Activated T-helper 17 cell treated with anti-CD3 and anti-CD28 coated beads, Interleukin-2, amount 50 U/mL, for 72 hours (primary cell): ENCODE data around the gene SNTG2. TPM values are rescaled to one million over a fixed set of nuclear protein-coding genes. Genes with fewer than 3 reads are reported as not detected.

Experiments
- ATAC-seq: fragments of 150-1000 bp; cut with Tn5 transposase; replicated peaks from 2 replicates; pipeline ENCODE4 v1.10.0; 2021; ENCODE audit warnings: mild to moderate bottlenecking, moderate library complexity
- H3K27ac Mint-ChIP-seq: one replicate; pipeline ENCODE4 v1.8.0; 2022; ENCODE audit warnings: mixed read lengths
- H3K27me3 Mint-ChIP-seq: one replicate; pipeline ENCODE4 v1.8.0; 2022; ENCODE audit warnings: mixed read lengths
- H3K36me3 Mint-ChIP-seq: one replicate; pipeline ENCODE4 v1.8.0; 2022; ENCODE audit warnings: low read depth, mild to moderate bottlenecking, mixed read lengths
- H3K4me1 Mint-ChIP-seq: one replicate; pipeline ENCODE4 v1.8.0; 2022; ENCODE audit warnings: mixed read lengths
- H3K4me3 Mint-ChIP-seq: one replicate; pipeline ENCODE4 v1.8.0; 2022; ENCODE audit warnings: mild to moderate bottlenecking, mixed read lengths
- H3K9me3 Mint-ChIP-seq: one replicate; pipeline ENCODE4 v1.8.0; 2022; ENCODE audit warnings: mixed read lengths
- total RNA-seq, 2 donors: library from RNA; stranded (reverse); gene quantifications; one replicate each; pipeline ENCODE4 v1.2.3, GENCODE V29; 2022

The SNTG2 gene
- total RNA-seq, 2 donors from 2014 or later: 0.17 to 0.50 TPM

DNA sequence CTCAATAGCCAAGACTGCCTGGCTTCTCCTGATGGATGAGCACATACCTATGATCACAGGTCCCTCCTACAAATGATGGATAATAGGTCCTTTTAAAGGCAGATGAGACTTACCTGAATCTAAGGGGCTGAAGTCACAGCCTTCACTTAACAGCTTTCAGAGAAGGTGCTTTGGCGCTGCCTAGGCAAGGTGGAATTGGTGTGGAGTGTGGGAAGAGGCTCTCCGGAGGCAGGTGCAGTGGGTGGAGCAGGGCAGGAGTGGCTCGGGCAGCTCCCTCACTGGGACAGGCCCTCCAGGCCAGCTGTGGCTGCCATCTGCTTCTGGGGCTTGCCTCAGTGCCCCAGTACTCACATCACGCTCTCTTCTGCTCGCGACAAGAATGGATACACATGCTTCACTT lies 363.6 kb downstream of the SNTG2 start:
- Mint-ChIP-seq H3K4me3 (no peak overlapping the region), H3K4me1 (no peaks in the 10 kb centered on the region), H3K27ac (no peak overlapping the region), H3K27me3 (peaks cover 3% of the 10 kb centered on the region), H3K36me3 (no peaks in the 10 kb centered on the region), H3K9me3 (no peaks in the 10 kb centered on the region)
- ATAC-seq: no peak

DNA sequence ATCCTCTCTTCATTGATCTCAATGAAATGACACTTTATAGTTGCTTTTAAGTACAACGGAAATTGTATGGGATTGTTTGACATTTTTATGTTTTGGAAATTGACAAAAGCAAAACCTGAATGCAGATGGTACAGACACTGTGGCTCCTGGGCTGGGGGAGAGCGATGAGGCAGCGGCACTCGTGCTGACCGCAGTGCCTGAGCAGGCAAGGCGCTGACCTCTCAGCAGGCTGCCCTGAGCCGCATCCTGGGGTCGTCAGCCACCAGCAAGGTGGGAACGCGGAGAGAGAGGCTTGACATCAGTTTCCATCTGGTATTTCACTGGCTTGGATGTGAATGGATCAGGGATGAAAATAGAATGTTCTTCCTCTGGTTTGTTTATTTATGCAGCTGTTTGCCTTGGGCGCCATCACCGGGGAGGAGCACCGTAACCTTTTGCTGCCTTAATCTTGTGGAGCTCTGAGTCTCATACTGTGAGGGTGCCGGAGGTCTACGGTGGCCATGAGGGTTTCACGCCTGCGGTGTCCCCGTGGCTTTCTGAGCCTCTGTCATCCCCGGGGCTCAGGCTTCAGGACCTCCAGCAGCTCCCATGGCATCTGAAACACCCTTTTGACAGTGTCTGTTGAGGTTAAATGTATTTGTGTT lies 367.8 kb downstream of the SNTG2 start:
- H3K9me3 Mint-ChIP-seq: no peaks in the 10 kb centered on the region
- no peak overlapping the region for H3K27ac Mint-ChIP-seq
- H3K36me3 Mint-ChIP-seq: no peaks in the 10 kb centered on the region
- H3K27me3 Mint-ChIP-seq: peaks cover 3% of the 10 kb centered on the region
- no peak overlapping the region for H3K4me3 Mint-ChIP-seq
- H3K4me1 Mint-ChIP-seq: no peaks in the 10 kb centered on the region
- ATAC-seq: no peak

DNA sequence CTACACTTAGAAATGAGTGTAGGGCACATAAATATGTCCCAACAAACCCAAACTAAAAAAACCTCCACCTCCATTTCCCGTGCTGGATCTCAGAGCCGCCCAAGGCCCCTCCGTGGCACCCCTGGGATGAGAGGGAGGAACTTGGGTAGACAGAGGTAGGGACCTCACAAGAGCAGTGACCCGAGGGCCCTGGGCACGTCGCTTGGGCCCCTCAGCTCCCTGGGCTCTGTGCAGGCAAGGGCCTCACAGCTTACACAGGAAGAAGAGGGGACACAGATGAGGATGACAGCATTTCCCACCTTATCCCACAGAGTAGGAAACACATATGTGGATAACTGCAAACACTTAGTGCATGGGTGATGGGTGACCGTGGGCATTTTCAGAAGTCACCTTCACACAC lies 368.7 kb downstream of the SNTG2 start:
- no peaks in the 10 kb centered on the region for H3K36me3 Mint-ChIP-seq
- no peak overlapping the region for H3K27ac Mint-ChIP-seq
- ATAC-seq: no peak
- H3K4me1 Mint-ChIP-seq: no peaks in the 10 kb centered on the region
- no peak overlapping the region for H3K4me3 Mint-ChIP-seq
- peaks cover 2% of the 10 kb centered on the region for H3K27me3 Mint-ChIP-seq
- no peaks in the 10 kb centered on the region for H3K9me3 Mint-ChIP-seq

DNA sequence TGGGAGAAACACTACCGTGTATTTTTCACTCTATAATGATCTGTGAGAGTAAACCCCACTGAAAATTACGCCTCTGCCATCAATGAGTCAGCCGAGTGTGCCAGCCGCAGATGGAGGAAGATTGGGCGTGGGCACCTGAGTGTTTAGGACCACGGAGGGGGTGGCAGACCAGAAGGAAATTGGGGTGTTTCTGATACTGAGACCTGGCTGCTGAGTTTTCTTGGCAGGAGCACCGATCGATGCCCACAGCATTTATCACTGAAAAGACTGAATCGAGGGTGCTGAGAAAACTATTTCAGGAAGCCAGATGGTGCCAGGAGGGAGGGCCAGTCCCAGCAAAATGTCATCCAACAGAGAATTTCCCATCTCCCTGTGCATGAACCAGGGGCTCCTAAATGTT lies 370.7 kb downstream of the SNTG2 start:
- Mint-ChIP-seq H3K9me3 (no peaks in the 10 kb centered on the region), H3K27me3 (no peaks in the 10 kb centered on the region), H3K4me1 (no peaks in the 10 kb centered on the region), H3K36me3 (no peaks in the 10 kb centered on the region), H3K4me3 (no peak overlapping the region), H3K27ac (no peak overlapping the region)
- ATAC-seq: no peak

DNA sequence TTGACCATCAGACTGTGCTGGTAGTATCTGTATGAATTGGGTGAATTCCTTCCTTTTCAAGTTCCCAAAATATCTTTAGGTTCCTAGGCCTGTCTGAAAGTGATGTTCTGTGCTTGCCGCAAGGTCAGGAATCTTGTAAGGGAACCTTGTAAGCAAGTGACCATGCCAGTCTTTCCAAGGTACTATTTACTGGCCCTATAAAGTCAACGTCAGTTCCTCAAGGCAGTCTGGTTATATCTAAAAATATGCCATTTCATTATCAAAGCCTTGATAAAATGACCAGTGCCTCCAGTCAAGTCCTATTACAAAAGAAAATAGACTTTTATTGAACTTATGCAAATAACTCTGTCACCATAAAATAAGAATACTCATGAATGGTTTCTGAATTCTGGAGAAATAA lies 374.2 kb downstream of the SNTG2 start:
- Mint-ChIP-seq H3K27ac (no peak overlapping the region), H3K4me1 (no peaks in the 10 kb centered on the region), H3K36me3 (no peaks in the 10 kb centered on the region), H3K4me3 (no peak overlapping the region), H3K9me3 (no peaks in the 10 kb centered on the region), H3K27me3 (no peaks in the 10 kb centered on the region)
- no peak for ATAC-seq

DNA sequence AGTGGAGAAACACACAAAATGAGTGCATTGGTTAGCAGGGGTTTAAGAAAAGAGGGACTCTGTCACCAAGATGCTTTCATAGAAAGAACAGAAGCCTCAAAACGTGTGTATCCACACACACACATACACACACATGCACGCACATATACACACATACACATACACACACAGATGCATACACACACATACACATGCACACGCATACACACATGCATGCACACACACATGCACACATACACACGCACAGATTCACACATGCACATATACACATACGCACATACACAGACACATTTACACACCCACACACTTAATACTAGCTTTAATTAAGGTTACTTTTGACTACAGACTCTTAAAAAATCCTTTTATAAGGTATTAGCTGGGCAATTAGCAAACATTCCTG lies 378.0 kb downstream of the SNTG2 start:
- no peak for ATAC-seq
- Mint-ChIP-seq H3K27me3 (no peaks in the 10 kb centered on the region), H3K9me3 (peaks cover 4% of the 10 kb centered on the region), H3K36me3 (no peaks in the 10 kb centered on the region), H3K27ac (no peak overlapping the region), H3K4me3 (no peak overlapping the region), H3K4me1 (no peaks in the 10 kb centered on the region)

DNA sequence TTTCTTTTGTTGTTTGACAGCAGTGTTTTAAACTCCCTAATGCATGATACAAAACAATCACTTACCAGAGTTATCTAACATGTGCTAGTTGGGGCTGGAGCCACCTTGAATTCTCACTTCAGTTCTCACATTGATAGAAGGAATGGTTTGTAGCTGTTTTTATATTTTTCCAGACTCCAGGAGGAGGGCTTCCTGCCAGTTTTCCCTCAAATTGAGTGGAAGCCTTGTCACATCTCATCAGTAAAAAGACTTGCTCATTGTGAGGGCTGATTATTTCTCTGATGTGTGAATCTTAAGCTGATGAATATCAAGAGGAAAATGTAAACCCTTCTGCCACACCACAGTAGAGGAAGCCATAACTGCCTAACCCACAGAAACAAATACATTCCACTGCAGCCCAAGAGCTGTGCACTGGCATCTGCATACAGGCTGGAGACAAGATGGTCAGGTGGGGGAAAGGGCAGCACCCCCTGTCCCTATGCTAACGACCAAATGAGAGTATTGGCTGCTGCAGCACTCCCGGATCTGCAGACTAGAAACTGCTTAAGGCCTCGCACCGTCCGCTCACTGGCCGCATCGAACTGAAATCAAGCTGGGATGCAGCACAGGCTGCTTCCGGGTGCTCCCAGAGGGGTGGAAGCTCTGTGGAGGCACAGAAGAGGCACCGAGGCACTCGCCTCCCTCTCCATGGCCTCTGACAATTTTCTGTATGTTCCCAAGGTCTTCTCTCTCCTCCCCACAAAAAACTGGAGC lies 388.9 kb downstream of the SNTG2 start:
- H3K36me3 Mint-ChIP-seq: no peaks in the 10 kb centered on the region
- H3K27me3 Mint-ChIP-seq: no peaks in the 10 kb centered on the region

DNA sequence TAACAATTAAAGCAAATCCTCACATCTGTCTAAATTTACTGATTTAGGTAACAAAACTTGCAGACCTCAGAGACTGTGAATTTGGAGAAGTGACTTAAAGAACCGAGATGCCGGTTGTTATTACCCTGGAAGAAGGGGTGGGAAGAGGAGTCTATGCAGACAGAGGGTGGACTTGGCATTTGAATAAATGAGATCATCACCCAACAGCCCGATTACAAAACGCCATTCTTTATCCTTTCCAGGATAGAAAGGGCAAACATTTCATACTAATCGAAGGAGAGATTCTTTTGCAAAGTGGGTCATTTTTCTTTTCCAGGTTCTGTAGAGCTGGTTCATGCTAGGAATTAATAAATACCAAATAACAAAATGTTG lies 389.5 kb downstream of the SNTG2 start:
- Mint-ChIP-seq H3K27ac (no peak overlapping the region), H3K4me1 (no peaks in the 10 kb centered on the region), H3K9me3 (peaks cover 3% of the 10 kb centered on the region), H3K27me3 (no peaks in the 10 kb centered on the region), H3K4me3 (no peak overlapping the region), H3K36me3 (no peaks in the 10 kb centered on the region)
- no peak for ATAC-seq

More for the DNA sequence above, 388.9 kb downstream of the SNTG2 start:
- Mint-ChIP-seq H3K27ac (no peak overlapping the region), H3K4me1 (no peaks in the 10 kb centered on the region), H3K4me3 (no peak overlapping the region), H3K9me3 (peaks cover 3% of the 10 kb centered on the region)
- ATAC-seq: no peak

DNA sequence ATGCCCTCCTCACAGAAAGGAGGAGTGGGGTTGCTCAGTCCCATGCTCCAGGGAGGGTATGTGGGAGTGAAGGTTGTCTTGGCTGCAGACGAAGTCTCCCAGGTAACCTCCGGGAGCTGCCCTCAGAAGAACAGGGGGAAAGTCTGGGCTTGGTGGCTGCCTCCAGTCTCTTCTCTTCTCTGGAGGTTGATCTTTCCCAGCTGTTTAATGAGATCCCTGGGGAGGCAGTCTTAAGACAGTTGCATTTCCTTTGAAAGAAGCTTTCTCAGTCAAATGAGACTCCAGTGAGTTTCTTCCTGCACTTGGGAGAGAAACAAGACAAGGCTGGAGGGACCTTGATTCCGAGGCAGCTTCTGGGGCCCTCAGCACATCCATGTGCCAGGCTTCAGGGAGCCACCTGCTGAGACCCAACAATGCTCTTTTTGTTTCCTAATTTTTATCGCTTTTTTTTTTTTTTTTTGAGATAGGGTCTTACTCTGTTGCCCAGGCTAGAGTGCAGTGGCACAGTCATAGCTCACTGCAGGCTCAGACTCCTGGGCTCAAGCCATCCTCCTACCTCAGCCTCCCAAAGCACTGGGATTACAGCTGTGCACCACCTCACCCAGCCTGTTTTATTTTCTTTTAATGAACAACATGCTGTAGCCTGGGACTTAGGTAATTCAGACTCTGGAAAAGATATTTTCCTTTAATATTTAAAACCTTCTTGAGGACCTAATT lies 390.9 kb downstream of the SNTG2 start:
- no peak overlapping the region for H3K27ac Mint-ChIP-seq
- no peak for ATAC-seq
- peaks cover 2% of the 10 kb centered on the region for H3K9me3 Mint-ChIP-seq
- H3K27me3 Mint-ChIP-seq: no peaks in the 10 kb centered on the region
- H3K36me3 Mint-ChIP-seq: no peaks in the 10 kb centered on the region
- H3K4me3 Mint-ChIP-seq: no peak overlapping the region
- no peaks in the 10 kb centered on the region for H3K4me1 Mint-ChIP-seq

DNA sequence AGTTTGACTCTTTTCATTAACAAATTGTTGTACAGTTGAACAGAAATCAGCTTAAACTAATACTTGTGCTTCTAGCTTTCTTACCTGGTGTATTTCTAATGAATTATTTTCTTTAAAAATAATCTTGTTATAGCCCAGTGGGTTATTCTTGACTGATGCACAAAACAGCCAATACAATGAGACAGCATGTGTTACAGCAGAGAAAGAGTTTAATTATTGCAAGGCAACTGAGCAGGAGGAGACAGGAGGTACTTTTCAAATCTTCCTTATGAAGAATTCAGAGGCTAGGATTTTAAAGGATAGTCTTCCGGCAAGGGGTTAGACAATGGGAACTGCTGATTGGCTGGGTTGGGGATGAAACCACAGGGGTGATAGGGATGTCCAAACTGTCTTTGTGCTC lies 398.1 kb downstream of the SNTG2 start:
- no peak for ATAC-seq
- H3K27me3 Mint-ChIP-seq: no peaks in the 10 kb centered on the region
- peaks cover 5% of the 10 kb centered on the region for H3K9me3 Mint-ChIP-seq
- H3K4me1 Mint-ChIP-seq: no peaks in the 10 kb centered on the region
- no peaks in the 10 kb centered on the region for H3K36me3 Mint-ChIP-seq
- H3K4me3 Mint-ChIP-seq: no peak overlapping the region
- no peak overlapping the region for H3K27ac Mint-ChIP-seq

DNA sequence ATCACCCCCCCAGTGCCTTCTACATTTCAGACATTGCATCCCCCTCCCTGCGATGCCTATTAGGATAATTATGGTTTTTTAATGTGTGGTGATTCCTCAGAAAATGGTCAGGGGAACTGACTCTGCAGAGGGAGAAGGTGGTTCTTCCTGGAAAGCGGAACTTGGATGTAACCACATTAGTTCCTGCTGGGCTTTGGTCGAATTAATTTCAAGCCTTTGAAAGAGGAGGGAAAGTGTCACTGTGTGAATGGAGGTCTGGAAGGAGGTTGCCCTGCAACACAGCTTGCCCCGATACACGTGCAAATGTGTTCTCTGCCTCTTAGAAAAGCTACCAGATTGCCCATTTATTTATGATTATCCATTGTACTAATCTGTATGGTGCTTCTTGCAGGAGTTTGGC lies 399.5 kb downstream of the SNTG2 start:
- Mint-ChIP-seq H3K36me3 (no peaks in the 10 kb centered on the region), H3K27me3 (no peaks in the 10 kb centered on the region), H3K27ac (no peak overlapping the region), H3K4me3 (no peak overlapping the region), H3K4me1 (no peaks in the 10 kb centered on the region), H3K9me3 (peaks cover 5% of the 10 kb centered on the region)
- ATAC-seq: no peak

DNA sequence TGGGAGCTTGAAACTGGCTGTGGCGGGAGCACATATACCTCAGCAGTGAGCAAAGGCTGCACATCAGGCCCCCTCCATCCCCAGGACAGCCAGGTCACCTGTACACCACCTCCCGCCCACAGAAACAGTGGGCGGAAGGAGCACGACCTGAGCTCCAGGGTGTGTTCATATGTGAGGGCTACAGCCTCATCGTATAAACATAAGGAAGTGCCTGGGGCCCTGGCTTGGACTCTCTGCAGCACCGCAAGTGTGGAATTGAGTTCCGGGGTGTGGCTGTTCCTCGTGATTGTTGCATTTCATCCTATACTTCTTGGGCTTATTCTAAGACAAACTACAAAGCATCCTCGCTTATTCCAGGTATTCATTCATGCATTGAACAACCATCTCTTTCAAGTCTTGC lies 402.5 kb downstream of the SNTG2 start:
- ATAC-seq: no peak
- H3K4me3 Mint-ChIP-seq: no peak overlapping the region
- no peaks in the 10 kb centered on the region for H3K27me3 Mint-ChIP-seq
- no peak overlapping the region for H3K27ac Mint-ChIP-seq
- H3K36me3 Mint-ChIP-seq: no peaks in the 10 kb centered on the region
- H3K4me1 Mint-ChIP-seq: no peaks in the 10 kb centered on the region
- peaks cover 5% of the 10 kb centered on the region for H3K9me3 Mint-ChIP-seq

DNA sequence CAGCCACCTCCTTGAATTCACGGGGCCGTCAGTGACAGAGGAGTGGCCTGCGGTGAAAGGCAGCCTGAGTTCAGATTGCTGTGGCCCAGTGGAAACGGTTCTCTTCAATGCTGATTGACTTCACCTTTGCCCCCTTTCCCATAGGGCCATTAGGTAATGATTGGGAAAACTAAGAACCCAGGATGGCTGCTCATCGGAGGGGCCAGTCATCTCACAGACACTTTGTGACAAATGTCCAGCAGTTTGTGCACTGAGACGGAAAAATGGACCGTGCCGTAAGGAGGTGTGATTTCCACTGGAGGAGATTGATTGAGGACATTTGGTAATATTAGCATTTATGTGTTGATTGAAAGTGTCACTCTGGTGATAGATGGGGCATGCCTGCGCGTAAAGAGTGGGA lies 402.9 kb downstream of the SNTG2 start:
- Mint-ChIP-seq H3K4me3 (no peak overlapping the region), H3K27me3 (no peaks in the 10 kb centered on the region), H3K4me1 (no peaks in the 10 kb centered on the region), H3K9me3 (peaks cover 5% of the 10 kb centered on the region), H3K27ac (no peak overlapping the region), H3K36me3 (no peaks in the 10 kb centered on the region)
- no peak for ATAC-seq

DNA sequence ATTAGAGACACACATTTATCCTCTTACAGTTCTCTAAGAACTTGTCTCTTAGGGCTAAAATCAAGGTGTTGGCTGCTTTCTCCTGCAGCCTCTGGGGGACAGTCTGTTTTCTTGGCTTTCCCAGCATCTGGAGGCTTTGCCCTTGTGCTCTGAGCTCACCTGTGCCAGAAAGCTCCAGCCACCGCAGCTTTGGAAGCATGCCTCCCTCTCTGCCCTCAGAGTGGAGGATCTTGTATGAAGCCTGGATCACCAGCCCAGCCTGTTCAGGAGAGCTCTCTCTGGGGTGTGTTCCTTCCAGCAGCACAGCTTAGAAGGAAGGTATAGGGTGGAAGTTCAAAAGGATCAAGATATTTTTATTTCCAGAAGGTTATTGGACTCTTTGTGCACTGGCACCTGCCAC lies 409.5 kb downstream of the SNTG2 start:
- H3K4me3 Mint-ChIP-seq: no peak overlapping the region
- no peaks in the 10 kb centered on the region for H3K36me3 Mint-ChIP-seq
- ATAC-seq: no peak
- no peaks in the 10 kb centered on the region for H3K4me1 Mint-ChIP-seq
- no peak overlapping the region for H3K27ac Mint-ChIP-seq
- no peaks in the 10 kb centered on the region for H3K27me3 Mint-ChIP-seq
- H3K9me3 Mint-ChIP-seq: no peaks in the 10 kb centered on the region
